Mammary epithelial cell (primary cell): Measurements from ENCODE around the gene GDF11.

ENCODE experiments used
- EZH2 ChIP-seq: IDR thresholded peaks from 2 replicates; pipeline ENCODE4 v1.6.1; 2012; ENCODE audit warnings: low read length, inconsistent platforms, borderline replicate concordance
- TF ChIP-seq, protein P1 (sequence below), 2 donors: IDR thresholded peaks in 1 of 2; conservative IDR thresholded peaks in 1 of 2; 2 replicates each; pipeline ENCODE4 v1.5.1; 2011 to 2012; ENCODE audit warnings: inconsistent platforms in 2 of 2, low read length in 2 of 2, mild to moderate bottlenecking in 2 of 2, control low read depth in 1 of 2, low read depth in 1 of 2; ENCODE audit not compliant: insufficient read depth in 1 of 2; ENCODE audit errors: extremely low read depth in 1 of 2

DNA sequence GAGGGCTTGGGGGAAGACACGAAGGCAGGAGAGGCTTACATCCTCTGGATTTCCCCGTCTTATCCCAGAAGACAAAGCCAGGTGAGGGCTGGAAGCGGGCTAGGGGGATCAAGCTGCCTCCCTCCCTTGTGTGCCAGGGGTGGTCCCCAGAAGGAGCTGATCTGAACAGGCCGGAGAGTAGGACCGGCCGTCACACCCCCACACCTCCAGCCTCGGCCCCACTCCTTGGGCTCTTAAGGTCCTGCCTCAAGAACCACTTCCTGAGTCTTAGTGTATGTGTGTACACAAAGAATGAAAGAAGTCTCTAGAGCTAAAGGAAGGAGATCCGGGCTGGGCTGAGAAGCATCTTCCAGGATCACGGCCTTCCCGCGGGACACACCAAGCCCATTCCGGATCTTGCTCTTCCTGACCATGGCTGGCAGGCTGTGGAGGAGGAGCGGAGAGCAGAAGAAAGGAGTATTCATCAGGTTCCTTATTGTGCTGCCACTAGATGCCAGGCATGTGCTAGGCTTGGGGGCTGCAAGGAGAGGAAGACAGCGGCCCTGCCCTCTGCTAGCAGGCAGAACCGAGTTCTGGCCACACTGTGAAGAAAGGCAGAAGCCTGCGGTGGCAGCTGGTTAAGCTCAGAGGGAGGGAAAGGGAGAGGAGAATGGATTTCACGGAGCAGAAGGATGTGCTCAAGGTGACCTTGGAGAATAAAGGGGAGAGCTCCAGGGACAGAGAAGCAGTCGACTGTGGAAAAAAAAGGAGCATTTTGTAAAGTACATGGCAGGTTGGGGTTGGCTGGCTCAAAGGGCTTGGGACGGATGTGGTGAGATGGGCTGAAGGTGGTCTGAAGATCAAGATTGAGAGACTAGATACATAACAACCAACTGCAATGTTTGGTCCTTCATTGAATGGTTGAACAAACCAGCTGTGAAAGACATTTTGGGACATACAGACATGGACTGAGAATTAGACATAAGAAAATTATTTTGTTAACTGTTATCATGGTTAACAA, 12.8 kb upstream of the GDF11 start:
- TF ChIP-seq, protein P1, sequence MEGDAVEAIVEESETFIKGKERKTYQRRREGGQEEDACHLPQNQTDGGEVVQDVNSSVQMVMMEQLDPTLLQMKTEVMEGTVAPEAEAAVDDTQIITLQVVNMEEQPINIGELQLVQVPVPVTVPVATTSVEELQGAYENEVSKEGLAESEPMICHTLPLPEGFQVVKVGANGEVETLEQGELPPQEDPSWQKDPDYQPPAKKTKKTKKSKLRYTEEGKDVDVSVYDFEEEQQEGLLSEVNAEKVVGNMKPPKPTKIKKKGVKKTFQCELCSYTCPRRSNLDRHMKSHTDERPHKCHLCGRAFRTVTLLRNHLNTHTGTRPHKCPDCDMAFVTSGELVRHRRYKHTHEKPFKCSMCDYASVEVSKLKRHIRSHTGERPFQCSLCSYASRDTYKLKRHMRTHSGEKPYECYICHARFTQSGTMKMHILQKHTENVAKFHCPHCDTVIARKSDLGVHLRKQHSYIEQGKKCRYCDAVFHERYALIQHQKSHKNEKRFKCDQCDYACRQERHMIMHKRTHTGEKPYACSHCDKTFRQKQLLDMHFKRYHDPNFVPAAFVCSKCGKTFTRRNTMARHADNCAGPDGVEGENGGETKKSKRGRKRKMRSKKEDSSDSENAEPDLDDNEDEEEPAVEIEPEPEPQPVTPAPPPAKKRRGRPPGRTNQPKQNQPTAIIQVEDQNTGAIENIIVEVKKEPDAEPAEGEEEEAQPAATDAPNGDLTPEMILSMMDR (conservative IDR thresholded peaks at IDR 0.05 in 1 of 2, IDR thresholded peaks at IDR 0.05 in 1 of 2; ENCODE audit: extremely low read depth in 1 of 2, insufficient read depth in 1 of 2, low read depth in 1 of 2, low read length in 2 of 2), result no peak
- TF ChIP-seq EZH2, result no peak
